ENCODE results near the gene HUNK.

The HUNK gene

DNA sequence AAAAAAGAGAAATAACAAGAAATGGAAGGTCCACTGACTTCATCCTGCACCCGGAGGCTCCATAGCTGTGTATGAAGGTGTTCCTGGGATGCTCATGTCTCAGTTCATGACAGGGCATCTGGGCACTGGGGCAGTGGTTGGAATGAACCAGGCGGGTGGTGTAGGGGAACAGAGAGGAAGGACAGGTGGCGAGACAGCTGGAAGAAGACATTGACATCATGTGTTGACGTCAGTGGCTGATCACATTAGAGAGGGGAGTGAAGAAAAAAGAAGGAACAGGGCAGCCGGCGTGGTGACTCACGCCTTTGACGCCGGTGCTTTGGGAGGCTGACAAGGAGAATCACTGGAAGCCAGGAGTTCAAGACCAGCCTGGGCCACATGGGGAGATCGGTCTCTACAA lies 50.1 kb downstream of the HUNK start:
- TF ChIP-seq ZFX (IDR thresholded peaks at IDR 0.05; ENCODE audit: borderline replicate concordance), result no peak
- TF ChIP-seq, protein P1, sequence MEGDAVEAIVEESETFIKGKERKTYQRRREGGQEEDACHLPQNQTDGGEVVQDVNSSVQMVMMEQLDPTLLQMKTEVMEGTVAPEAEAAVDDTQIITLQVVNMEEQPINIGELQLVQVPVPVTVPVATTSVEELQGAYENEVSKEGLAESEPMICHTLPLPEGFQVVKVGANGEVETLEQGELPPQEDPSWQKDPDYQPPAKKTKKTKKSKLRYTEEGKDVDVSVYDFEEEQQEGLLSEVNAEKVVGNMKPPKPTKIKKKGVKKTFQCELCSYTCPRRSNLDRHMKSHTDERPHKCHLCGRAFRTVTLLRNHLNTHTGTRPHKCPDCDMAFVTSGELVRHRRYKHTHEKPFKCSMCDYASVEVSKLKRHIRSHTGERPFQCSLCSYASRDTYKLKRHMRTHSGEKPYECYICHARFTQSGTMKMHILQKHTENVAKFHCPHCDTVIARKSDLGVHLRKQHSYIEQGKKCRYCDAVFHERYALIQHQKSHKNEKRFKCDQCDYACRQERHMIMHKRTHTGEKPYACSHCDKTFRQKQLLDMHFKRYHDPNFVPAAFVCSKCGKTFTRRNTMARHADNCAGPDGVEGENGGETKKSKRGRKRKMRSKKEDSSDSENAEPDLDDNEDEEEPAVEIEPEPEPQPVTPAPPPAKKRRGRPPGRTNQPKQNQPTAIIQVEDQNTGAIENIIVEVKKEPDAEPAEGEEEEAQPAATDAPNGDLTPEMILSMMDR (IDR thresholded peaks at IDR 0.05), result no peak
- no peak overlapping the region for H3K27ac ChIP-seq

DNA sequence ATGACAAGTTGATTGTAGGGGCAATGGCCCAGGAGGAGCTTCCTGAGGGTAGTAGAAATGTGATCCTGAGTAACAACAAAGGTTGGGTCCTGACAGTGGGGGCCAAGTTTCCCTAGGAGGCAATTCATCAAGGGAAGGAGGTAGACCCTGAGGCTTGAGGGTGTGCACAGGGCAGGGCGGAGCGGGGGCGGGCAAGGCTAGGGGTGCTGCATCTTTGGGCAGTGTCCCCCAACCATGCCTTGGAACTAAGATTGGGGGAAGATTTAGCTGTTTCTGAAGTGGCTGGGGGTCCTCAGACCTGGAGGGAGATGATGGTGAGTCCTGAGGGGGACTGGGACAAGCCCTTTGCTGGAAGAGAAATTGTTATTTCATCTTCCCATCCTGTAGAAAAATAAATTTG lies 50.9 kb downstream of the HUNK start:
- TF ChIP-seq ZFX (IDR thresholded peaks at IDR 0.05; ENCODE audit: borderline replicate concordance), result no peak
- TF ChIP-seq, protein P1 (IDR thresholded peaks at IDR 0.05), result no peak

DNA sequence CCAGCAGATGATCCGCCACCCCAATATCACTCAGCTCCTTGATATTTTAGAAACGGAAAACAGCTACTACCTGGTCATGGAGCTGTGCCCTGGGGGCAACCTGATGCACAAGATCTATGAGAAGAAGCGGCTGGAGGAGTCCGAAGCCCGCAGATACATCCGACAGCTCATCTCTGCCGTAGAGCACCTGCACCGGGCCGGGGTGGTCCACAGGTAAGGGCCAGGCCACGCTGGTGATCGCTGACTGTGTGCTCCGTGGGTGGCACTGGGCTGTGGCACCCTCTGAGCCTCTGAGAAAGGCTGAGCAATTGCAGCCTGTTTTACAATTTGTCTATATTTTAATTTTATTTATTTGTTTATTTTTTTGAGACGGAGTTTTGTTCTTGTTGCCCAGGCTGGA lies 51.7 kb downstream of the HUNK start:
- no peak overlapping the region for H3K27ac ChIP-seq
- TF ChIP-seq ZFX (IDR thresholded peaks at IDR 0.05; ENCODE audit: borderline replicate concordance), result no peak
- TF ChIP-seq, protein P1 (IDR thresholded peaks at IDR 0.05), result no peak

More for the DNA sequence above, 50.9 kb downstream of the HUNK start:
- no peak overlapping the region for H3K27ac ChIP-seq

DNA sequence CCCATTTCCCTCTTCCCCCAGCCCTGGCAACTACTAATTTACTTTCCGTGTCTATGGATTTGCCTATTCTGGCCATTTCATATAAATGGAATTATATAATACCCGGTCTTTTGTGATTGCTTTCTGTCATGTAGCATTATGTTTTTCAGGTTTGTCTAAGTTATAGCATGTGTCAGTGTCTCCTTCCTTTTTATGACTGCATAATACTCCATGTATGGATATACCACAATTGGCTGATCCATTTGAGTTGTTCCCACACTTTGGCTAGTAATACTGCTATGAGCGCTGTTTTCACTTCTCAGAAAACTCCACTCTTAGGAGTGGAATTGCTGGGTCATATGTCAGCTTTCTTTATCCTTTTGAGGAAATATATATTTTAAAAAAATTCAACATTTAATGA lies 53.7 kb downstream of the HUNK start:
- no peak overlapping the region for H3K27ac ChIP-seq
- TF ChIP-seq, protein P1 (IDR thresholded peaks at IDR 0.05), result no peak
- TF ChIP-seq ZFX (IDR thresholded peaks at IDR 0.05; ENCODE audit: borderline replicate concordance), result no peak

DNA sequence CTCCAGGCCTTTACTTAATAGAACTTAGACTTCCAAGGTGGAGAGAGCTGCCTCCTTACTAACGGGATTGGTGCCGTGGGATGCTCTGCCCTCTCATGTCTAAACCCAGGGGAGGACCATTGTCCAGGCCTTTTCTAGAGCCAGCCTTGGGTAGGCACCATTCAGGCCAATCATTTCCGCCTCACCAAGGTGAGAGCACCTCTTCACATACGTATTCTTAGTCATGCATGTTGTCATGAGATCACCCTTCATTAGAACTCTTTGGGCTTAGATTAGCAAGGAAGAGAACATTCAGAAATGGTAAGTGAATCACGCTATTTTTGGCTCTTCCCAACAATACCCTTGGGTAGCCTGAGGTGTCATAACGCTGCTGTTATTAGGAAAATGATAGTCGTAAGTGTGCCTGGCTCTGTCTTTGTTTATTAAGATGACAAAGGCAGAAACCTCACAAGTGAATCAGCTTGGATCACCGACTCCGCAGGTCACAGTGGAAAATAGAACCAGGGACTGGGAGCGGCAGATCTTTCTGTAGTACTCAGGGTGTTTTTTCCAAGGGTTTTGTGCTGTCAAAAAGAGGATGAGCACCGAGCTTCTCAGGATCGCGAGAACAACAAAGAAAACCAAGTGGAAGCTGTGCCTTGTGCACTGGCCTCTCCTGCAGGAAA lies 55.0 kb downstream of the HUNK start:
- no peak for TF ChIP-seq ZFX (IDR thresholded peaks at IDR 0.05; ENCODE audit: borderline replicate concordance)
- TF ChIP-seq, protein P1 (IDR thresholded peaks at IDR 0.05), result no peak
- no peak overlapping the region for H3K27ac ChIP-seq

DNA sequence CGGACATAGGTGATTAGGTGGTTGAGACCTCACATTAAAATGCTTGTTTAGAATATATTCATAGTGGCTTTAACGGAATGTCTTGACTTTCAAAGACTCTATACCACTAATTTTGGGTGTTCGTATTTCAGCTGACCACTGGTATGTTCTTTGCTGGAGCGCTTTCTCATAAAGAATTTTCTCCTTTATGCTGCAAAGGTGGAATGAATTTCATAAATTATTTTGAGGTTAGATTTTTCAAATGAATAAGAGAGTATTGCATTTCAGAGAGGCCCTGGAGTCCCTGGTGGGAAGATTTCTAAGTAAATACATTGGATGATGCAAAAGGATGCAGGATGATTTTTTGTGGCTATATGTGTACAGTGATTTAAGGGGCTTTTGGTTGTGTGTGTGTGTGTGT lies 55.8 kb downstream of the HUNK start:
- TF ChIP-seq, protein P1 (IDR thresholded peaks at IDR 0.05), result no peak
- no peak for TF ChIP-seq ZFX (IDR thresholded peaks at IDR 0.05; ENCODE audit: borderline replicate concordance)
- no peak overlapping the region for H3K27ac ChIP-seq

DNA sequence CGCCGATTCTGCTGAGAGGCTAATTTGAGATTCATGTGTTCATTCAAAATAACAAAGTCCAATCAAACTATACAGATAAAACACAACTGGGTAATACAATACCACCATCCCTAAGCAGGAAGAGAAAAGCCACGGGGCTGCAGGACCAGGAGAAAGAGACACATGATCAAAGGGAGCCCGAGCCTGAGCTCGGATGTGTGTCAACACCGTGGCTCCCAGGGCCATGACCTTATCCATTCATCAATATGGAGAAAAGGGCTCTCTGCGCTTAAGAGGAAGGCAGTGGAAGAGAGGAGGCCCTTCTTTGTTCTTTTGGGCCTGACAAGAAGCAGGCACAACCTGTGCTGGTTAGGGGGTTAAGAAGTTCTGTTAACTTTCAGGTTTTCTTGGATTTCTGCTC lies 56.7 kb downstream of the HUNK start:
- H3K27ac ChIP-seq, result no peak overlapping the region
- no peak for TF ChIP-seq ZFX (IDR thresholded peaks at IDR 0.05; ENCODE audit: borderline replicate concordance)
- TF ChIP-seq, protein P1 (IDR thresholded peaks at IDR 0.05), result no peak

All from 22Rv1 (cell line).